Esophagus muscularis mucosa (tissue), 4 donors: ENCODE data around the gene TAP1. TPM values are rescaled to one million over a fixed set of nuclear protein-coding genes. Genes with fewer than 3 reads are reported as not detected.

Experiments used
- DNase-seq: peaks from one replicate; pipeline ENCODE4 v3.0.0-alpha.2; 2017; ENCODE audit errors: extremely low spot score
- H3K27ac ChIP-seq, 4 donors: fragments of 200-600 bp; sonication (generic); replicated peaks in 1 of 4; 1 replicate in 3 of 4; 2 replicates in 1 of 4; pipeline ENCODE4 v1.5.1; 2016 to 2019; ENCODE audit warnings: mild to moderate bottlenecking in 1 of 4
- H3K27me3 ChIP-seq, 4 donors: fragments of 200-600 bp; sonication (generic); one replicate each; pipeline versions ENCODE4 v1.5.1 to v1.6.0; 2016 to 2019
- H3K36me3 ChIP-seq, 4 donors: fragments of 200-600 bp; sonication (generic); one replicate each; pipeline ENCODE4 v1.5.1; 2016 to 2019
- H3K4me1 ChIP-seq, 4 donors: fragments of 200-600 bp; sonication (generic); one replicate each; pipeline ENCODE4 v1.5.1; 2016 to 2019
- H3K4me3 ChIP-seq, 4 donors: fragments of 200-600 bp; sonication (generic); 1 replicate in 2 of 4; 2 replicates in 2 of 4; pipeline ENCODE4 v1.5.1; 2016 to 2019; ENCODE audit warnings: mild to moderate bottlenecking in 4 of 4, moderate library complexity in 1 of 4
- H3K9me3 ChIP-seq, 4 donors: fragments of 200-600 bp; sonication (generic); 1 replicate in 3 of 4; 2 replicates in 1 of 4; pipeline ENCODE4 v1.5.1; 2016 to 2019
- CTCF ChIP-seq, 3 experiments: fragments of 200-600 bp in 2 of 3; fragments of 450-650 bp in 1 of 3; sonication (generic) in 2 of 3; IDR thresholded peaks; one replicate each; pipeline ENCODE4 v1.5.1; 2017 to 2019; ENCODE audit warnings: antibody characterized with exemption in 3 of 3, mild to moderate bottlenecking in 2 of 3, moderate library complexity in 1 of 3
- EP300 ChIP-seq: sonication (generic); formaldehyde crosslinking; IDR thresholded peaks from one replicate; pipeline ENCODE4 v1.6.1; 2017; ENCODE audit warnings: antibody characterized with exemption
- POLR2A ChIP-seq: fragments of 450-650 bp; IDR thresholded peaks from one replicate; pipeline ENCODE4 v1.6.1; 2017; ENCODE audit warnings: antibody characterized with exemption, moderate library complexity, mild to moderate bottlenecking, low read depth
- POLR2AphosphoS5 ChIP-seq, 2 donors: sonication (generic); formaldehyde crosslinking; IDR thresholded peaks; one replicate each; pipeline ENCODE4 v1.6.1; 2017; ENCODE audit warnings: antibody characterized with exemption in 2 of 2
- WGBS: methylation state at CpG from one replicate; pipeline ENCODE4 v1.1.5; 2018; 5-methylcytosine and 5-hydroxymethylcytosine counted together
- intact Hi-C: fragments of 100-400 bp; cut with DNase I; formaldehyde crosslinking; loops from one replicate; pipeline ENCODE4 v1.15.1; 2023
- total RNA-seq, 4 donors: library from RNA; depleted of rRNA; stranded (reverse); fragments of >200 nt; gene quantifications; one replicate each; pipeline versions ENCODE4 v1.1.0 to v1.2.1, GENCODE V29; 2016

The TAP1 gene, protein sequence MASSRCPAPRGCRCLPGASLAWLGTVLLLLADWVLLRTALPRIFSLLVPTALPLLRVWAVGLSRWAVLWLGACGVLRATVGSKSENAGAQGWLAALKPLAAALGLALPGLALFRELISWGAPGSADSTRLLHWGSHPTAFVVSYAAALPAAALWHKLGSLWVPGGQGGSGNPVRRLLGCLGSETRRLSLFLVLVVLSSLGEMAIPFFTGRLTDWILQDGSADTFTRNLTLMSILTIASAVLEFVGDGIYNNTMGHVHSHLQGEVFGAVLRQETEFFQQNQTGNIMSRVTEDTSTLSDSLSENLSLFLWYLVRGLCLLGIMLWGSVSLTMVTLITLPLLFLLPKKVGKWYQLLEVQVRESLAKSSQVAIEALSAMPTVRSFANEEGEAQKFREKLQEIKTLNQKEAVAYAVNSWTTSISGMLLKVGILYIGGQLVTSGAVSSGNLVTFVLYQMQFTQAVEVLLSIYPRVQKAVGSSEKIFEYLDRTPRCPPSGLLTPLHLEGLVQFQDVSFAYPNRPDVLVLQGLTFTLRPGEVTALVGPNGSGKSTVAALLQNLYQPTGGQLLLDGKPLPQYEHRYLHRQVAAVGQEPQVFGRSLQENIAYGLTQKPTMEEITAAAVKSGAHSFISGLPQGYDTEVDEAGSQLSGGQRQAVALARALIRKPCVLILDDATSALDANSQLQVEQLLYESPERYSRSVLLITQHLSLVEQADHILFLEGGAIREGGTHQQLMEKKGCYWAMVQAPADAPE
- total RNA-seq: 10 to 100 TPM; 28.7 to 45.7 (median 34.8) TPM

GRCh38 chr6:32853541-32854375 lies at the start of gene TAP1, which contains the start of gene PSMB9:
Gene TAP1 (minus strand): TSS chr6:32853704. CDS start chr6:32853636, 68 bp downstream.
Gene PSMB9 (plus strand): TSS chr6:32854192. CDS start chr6:32854230, 38 bp downstream.
- Histone ChIP-seq H3K27me3 (no peaks in the 10 kb centered on the region), H3K9me3 (no peaks in the 10 kb centered on the region), H3K4me1 (peaks cover 13 to 38% (median 33%) of the 10 kb centered on the region in 4 donors), H3K4me3 (peak within 1 kb of the TSS; percentile 79 to 96 (median 90)), H3K36me3 (peaks cover 6 to 47% (median 39%) of the 10 kb centered on the region in 4 donors), H3K27ac (peak within 1 kb of the TSS; percentile 96 to 100 (median 98))
- 0% methylated on average over 31 of the region's 68 CpGs for WGBS
- peak; percentile 99 for DNase-seq
- TF ChIP-seq POLR2AphosphoS5 (IDR thresholded peaks at IDR 0.05) (peak; percentile 96), EP300 (peak; percentile 91), CTCF (IDR thresholded peaks at IDR 0.05) (peak; percentile 78 to 95 (median 80)), POLR2A (peak; percentile 95)
- intact Hi-C loops: no loop called here

GRCh38 chr6:32895006-32895345 lies 41.5 kb upstream of the TAP1 start:
- TF ChIP-seq POLR2AphosphoS5 (IDR thresholded peaks at IDR 0.05): no peak
- no peak for TF ChIP-seq POLR2A
- TF ChIP-seq CTCF (IDR thresholded peaks at IDR 0.05): no peak
- no peak for TF ChIP-seq EP300
- Histone ChIP-seq H3K4me1 (peaks cover 7 to 29% (median 17%) of the 10 kb centered on the region in 4 donors), H3K27me3 (no peaks in the 10 kb centered on the region), H3K4me3 (peak overlapping the region; percentile 66 to 83 (median 76)), H3K9me3 (no peaks in the 10 kb centered on the region), H3K36me3 (no peaks in the 10 kb centered on the region), H3K27ac (peak overlapping the region; percentile 83 to 95 (median 92))
- DNase-seq: no peak
- intact Hi-C loops: no loop called here
- 0% methylated on average over 8 of the region's 8 CpGs for WGBS

- under 1% methylated on average over 34 of the region's 61 CpGs for WGBS
- H3K9me3 ChIP-seq: no peaks in the 10 kb centered on the region
- peaks cover 7 to 29% (median 17%) of the 10 kb centered on the region in 4 donors for H3K4me1 ChIP-seq
- intact Hi-C loops: no loop called here
- H3K27ac ChIP-seq: peak overlapping the region; percentile 83 to 95 (median 92)
- peak; percentile 98 for DNase-seq
- TF ChIP-seq POLR2A (peak; percentile 16), EP300 (no peak), CTCF (IDR thresholded peaks at IDR 0.05) (no peak), POLR2AphosphoS5 (IDR thresholded peaks at IDR 0.05) (peak; percentile 87 to 92)
- H3K36me3 ChIP-seq: no peaks in the 10 kb centered on the region
- peak overlapping the region; percentile 66 to 83 (median 76) for H3K4me3 ChIP-seq
- H3K27me3 ChIP-seq: no peaks in the 10 kb centered on the region
Observed at GRCh38 chr6:32894085-32895005, 40.8 kb upstream of the TAP1 start.

DNA sequence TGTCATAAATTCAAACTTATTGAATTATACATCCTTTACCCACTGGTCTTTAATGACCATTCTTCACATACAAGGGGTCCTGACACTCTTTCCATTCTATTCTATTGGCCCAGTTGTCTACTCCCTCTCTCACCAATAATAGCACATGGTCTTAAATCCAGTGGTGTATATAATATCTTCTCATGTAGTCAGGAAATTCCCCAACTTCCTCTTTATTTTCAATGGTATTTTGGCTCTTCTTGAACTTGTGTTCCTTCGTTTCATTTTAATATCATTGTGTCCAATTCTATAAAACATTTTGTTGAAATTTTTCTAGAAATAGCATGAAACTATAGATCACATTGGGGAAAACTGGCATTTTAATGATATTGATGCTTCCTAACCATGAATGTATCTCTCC lies 37.3 kb upstream of the TAP1 start:
- DNase-seq: no peak
- Histone ChIP-seq H3K4me1 (peaks cover 7 to 35% (median 32%) of the 10 kb centered on the region in 4 donors), H3K27ac (no peak overlapping the region), H3K27me3 (no peaks in the 10 kb centered on the region), H3K36me3 (no peaks in the 10 kb centered on the region), H3K4me3 (no peak overlapping the region), H3K9me3 (no peaks in the 10 kb centered on the region)
- WGBS: 40% methylated on average over 1 of the region's 1 CpG
- intact Hi-C loops: no loop called here
- TF ChIP-seq CTCF (IDR thresholded peaks at IDR 0.05) (no peak), EP300 (no peak), POLR2AphosphoS5 (IDR thresholded peaks at IDR 0.05) (no peak), POLR2A (no peak)
